ENCODE results near the gene CCBE1.

Gene CCBE1

DNA sequence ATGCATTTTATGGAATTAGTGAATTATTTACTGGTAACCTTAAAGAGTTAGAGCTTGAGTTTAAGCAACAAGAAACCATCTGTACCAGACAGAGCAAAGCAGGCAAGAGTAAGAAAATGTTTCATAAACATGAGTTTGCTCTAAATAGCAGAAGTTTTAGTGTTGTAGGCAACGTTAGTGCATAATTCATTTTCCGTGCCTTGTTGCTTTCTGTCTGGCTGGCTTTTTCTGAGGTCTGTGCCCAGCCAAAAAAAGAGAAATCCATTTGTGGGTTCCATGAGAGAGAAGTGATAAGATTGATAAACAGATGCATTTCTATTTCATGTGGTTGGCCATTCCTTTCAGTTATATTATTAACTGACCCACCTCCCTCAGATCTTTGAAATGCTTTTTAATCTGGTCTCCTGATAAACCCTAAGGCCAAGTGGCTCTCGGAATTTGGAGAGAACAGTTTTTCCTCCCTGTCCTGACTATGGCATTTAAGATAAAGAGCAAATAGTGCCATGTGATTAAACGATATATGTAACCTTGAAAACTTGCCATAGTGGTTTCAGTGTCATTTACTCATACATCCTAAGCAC is 198.6 kb downstream of the CCBE1 start:
- no peak for DNase-seq (ENCODE audit: low read depth, low spot score)

DNA sequence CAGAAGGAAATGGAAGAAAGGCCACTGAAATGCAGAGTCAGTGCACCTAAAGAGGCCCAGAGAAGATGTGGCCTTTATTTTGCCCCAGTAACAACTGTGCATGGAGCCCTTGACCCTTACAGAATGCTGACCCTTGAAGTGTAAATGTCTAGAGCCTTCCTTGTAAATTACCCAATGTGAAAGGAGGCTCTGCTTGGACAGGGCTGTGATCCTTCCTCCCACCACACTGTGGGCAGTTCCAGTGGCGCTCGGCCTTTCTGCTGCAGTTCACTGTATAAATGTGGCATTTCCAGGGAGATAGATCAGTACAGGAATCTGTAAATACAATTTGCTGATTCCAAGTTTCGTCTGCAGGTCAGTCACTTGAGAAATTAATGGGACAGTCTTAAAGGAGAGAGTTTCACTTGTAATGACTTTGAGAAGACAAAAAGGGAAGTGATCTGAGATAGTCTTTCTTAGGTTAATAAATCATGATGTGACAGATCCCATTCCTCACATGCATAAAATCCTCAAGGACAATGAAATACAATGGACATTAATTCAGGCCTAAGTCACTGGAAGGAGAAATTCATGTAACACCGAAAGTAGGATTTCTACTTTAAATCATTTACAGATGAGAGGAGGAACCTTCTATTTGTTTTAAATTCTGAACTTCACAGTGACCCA is 204.3 kb downstream of the CCBE1 start:
- no peak for DNase-seq (ENCODE audit: low read depth, low spot score)

- no peak for DNase-seq (ENCODE audit: low read depth, low spot score)
These were observed 208.3 kb downstream of the CCBE1 start for GRCh38 chr18:59488899-59489298.

DNA sequence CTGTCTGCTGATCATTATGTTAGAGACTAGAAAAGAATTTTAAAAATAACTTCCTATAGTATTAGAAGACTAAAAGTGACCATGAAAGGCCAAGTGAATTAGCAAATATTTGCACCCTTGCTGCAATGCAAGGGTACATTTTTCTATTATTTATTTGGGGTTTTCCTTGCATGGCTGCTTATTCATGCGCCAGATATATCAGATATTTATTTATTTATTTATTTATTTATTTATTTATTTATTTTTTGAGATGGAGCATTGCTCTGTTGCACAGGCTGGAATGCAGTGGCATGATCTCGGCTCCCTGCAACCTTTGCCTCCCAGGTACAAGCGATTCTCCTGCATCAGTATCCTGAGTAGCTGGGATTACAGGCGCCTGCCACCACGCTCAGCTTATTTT is 211.8 kb downstream of the CCBE1 start:
- no peak for DNase-seq (ENCODE audit: low read depth, low spot score)

DNA sequence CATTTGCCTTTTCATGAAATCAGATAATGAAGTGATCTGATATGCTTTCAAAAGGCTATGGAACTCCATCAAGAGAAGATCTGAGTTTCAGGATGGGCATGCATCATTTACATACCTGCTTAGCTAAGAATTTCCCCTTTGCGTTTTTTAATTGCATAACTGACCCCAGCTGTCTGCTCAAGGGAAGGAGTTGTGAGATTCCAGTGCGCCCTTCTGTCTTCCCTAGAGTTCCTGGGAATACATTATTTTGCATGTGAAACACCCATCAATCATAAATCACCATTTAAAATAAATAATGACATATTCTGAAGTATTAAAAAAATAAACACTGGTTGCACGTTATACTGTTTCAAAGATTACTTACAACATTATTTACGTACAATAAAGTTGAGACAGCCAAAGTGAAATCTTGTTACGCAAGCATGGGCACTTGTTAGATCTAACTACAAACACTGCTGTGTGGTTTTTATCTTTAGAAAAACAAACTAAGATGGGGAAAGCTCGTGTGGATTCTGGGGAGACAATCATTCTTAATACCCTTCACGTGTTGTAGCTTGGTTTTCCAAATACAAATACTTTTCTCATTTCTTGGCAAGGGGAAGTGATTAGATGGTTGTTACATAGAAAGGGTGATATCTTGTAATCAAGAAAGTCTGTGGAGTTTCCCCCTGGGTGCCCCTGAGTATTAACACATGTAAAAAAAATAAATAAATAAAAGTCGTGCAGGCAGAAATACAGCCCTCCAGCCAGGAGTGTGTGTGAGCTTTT is 212.5 kb downstream of the CCBE1 start:
- no peak for DNase-seq (ENCODE audit: low read depth, low spot score)

DNA sequence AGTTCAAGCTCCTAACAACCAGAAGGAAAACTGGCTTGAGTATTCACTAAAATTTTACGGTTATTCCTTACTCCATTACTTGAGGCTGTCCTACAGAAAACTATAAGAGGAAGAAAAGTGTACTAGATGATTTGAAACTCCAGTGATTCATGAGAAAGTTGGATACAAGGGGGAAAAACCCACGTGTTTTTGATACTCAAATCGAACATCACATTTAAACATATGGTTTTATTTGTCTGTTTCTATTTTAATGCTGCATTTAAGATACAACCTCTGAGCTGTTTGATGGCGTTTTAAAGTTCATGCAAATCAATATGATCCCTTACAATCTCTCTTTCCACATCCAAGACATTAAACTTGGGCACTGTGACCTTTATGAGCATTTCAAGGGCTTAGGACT is 213.1 kb downstream of the CCBE1 start:
- DNase-seq (ENCODE audit: low read depth, low spot score): no peak

- DNase-seq (ENCODE audit: low read depth, low spot score): no peak
These were observed 215.8 kb downstream of the CCBE1 start for GRCh38 chr18:59481436-59481835.

GRCh38 chr18:59479776-59480175 is 217.4 kb downstream of the CCBE1 start:
- no peak for DNase-seq (ENCODE audit: low read depth, low spot score)

GRCh38 chr18:59478591-59478990 is 218.6 kb downstream of the CCBE1 start:
- no peak for DNase-seq (ENCODE audit: low read depth, low spot score)

DNA sequence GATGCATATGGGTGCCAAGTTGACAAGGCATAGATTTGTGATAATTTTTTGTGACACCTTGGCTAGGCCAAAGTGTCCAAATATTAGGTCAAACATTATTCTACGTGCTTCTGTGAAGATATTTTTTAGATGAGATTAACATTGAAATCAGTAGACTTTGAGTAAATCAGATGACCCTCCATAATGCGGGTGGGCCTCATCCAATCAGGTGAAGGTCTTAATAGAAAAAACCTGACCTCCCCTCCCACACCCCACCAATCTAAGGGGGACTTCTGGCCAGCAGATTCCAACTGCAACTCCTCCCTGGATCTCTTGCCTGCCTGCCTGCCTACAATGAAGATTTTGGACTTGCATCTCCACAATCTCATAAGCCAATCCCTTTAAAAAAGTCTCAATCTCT is 219.4 kb downstream of the CCBE1 start:
- no peak for DNase-seq (ENCODE audit: low read depth, low spot score)

GRCh38 chr18:59470561-59471121 is 226.6 kb downstream of the CCBE1 start:
- DNase-seq (ENCODE audit: low read depth, low spot score): no peak

DNA sequence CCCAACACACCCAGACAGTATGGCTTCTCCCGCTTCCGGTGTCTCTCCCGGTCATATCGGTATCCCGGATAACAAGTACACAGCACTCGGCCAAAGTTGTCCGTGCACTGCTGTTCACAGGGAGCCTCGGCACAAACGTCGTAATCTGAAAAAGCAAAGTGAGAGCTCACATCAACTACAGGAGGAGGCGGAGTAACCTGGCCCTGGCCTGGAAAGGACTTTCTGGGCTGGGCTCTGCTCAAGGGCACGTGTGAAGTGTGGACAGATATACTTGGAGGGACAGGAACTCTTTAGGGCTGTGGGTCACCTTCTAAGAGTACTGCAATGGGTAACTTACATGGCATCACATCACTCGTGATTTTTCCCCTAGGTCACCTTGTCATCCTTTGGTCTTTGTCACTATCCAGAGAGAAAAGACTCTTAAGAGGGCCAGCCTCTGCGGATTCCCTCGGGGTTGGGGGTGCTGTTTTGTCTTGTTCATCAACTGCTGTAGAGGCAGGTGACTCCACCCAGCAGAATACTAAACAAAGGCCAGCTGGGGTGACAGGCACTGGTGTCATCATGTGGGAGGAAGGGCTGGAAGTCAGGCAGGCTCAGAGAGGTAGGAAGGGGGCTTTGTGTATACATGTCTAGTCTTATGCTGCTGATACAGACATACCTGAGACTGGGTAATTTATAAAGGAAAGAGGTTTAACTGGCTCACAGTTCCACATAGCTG is 227.6 kb downstream of the CCBE1 start:
- no peak for DNase-seq (ENCODE audit: low read depth, low spot score)

DNA sequence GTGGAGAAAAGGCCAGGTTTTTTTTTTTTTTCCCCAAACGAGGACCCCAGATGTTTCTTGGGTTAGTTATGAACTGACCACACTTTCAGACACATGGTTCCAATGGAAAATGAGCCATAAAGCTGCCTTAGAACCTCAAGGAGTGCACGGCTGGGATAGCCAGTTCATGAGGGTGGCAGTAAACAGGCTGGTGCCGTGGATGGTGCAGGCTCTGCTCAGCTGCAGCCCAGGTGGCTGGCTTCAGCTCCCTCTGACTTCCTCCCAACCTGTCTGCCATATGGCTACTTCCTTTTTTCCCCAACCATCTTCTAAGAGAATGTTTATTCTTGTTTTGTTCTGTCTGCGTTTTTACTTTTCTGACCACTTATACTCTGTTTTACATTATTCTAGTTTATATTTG is 228.4 kb downstream of the CCBE1 start:
- no peak for DNase-seq (ENCODE audit: low read depth, low spot score)

- no peak for DNase-seq (ENCODE audit: low read depth, low spot score)
These were observed 229.7 kb downstream of the CCBE1 start for GRCh38 chr18:59467497-59467896.

DNA sequence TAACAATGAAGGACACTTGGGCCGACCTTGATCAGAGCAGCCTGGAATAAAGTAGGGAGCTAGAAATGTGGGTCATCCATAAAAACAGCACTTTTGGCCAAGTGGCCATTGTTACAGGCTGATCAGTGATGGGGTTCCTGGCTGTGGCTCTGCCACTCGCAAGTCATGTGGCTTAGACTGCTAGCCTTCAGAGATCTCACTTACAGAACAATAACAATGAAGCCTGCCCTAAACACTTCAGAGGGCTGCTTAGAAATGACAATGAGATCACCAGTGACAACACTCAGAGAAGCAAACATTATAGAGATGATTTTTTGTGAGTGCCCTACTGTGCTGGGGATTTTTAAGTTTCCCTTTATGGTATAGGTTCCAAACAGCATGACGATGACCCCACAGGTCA is 230.2 kb downstream of the CCBE1 start:
- DNase-seq (ENCODE audit: low read depth, low spot score): no peak

- DNase-seq (ENCODE audit: low read depth, low spot score): no peak
These were observed 232.7 kb downstream of the CCBE1 start for GRCh38 chr18:59464486-59464885.

DNA sequence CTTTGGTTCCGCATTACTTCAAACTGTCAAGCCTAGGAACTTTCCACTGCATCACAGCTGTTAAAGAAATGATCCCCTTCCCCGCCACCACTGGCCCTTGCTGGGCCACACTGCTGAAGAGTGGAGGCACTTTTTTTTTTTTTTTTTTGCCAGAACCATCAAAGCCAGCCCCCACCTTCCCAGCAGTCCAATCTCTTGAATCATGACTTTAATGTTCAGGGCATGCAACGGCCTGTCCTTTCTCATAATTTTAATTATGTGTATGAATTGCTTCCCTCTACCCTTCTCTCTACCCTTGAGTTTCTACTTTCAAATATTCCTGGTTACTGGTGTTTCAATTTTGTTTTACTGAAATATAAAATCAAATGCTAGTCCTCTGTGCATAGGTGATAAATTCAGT is 236.1 kb downstream of the CCBE1 start:
- no peak for DNase-seq (ENCODE audit: low read depth, low spot score)

- DNase-seq (ENCODE audit: low read depth, low spot score): no peak
These were observed 237.2 kb downstream of the CCBE1 start for GRCh38 chr18:59460072-59460420.

DNA sequence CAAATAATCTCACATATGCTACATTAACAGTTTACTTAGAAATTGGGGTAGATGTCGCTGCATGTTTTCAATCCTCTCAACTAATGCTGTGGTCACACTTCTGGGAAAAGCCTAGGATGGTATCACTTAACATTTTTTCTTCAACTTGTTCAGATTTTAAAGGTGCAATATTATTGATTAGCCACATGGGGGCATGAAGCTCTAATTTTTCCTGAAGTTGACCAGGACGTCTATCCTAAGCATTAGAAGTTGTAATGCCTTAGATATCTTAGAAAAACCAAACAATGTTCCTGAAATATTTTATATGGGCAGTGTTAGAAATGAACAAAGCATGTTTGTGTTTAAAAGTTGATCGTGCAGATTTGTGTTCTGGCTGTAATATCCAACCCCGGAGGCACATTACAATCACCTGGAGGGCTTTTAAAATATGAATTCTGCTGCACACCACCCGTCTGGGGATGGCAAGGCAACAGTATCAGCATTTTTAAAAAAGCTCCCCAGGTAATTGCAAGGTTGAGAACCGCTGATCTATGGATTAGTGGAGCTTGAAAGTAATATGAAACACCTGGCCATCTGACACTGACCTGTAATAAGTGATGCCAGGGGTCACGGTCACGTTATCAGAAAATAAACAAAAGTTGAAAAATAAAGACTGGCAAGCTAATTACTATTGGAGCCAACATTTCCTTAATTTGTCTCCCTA is 237.7 kb downstream of the CCBE1 start:
- DNase-seq (ENCODE audit: low read depth, low spot score): no peak

DNA sequence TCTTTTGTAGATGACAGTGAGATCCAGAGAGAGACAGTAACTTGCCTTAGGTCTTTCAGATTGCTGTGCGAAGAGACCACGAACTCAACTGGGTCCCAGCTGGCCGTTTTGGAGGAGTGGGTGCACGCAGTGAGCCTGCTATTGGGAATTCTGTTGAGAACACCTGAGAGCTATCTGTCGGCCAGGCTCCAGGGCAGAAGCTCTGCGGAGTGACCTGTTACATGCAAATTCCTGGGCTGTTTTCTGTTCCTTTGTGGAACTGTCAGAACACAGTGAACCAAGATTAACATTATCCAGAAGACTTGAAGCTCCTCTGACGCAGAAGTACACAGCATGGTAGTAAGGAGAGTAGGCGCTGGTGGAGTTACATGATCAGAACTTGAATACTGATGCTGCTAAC is 238.6 kb downstream of the CCBE1 start:
- DNase-seq (ENCODE audit: low read depth, low spot score): no peak

GRCh38 chr18:59456657-59457056 is 240.6 kb downstream of the CCBE1 start:
- no peak for DNase-seq (ENCODE audit: low read depth, low spot score)
